ENCODE data around the gene TRRAP. TPM values are rescaled to one million over a fixed set of nuclear protein-coding genes. Genes with fewer than 3 reads are reported as not detected.

TRRAP gene
- polyA plus RNA-seq, 5 donors: 29.4 to 41.1 (median 31.4) TPM

DNA sequence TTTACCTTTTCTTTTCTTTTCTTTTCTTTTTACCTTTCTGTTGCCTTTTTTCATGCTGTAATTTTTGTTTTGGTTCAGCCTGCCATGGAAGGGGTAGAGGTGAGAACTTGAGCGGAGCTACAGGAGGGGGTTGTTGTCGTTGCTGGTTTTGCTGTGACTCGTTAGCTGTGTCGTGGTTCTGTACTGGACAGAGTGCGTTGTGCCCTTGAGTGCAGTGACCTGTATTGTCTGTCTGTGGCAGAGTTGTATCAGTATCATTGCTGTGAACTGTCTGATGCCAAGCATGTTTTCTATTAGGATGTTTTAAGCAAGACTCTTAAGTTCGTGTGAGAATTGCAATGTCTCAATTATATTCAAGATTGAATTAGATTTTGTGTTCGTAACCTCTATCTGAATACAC, 67.5 kb downstream of the TRRAP start:
- no peak for DNase-seq

DNA sequence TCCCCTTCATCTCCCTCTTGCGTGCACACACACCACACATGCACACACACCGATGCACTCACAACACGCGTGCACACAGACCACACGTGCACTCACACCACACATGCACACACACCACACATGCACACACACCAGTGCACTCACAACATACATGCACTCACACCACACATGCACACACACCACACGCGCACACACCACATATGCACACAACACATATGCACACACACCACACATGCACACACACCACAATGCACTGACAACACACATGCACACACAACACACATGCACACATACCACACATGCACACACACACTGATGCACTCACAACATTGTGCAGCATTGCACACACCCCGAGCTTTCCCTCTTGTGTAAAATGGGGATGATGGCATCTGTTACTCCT, 68.1 kb downstream of the TRRAP start:
- no peak for DNase-seq

GRCh38 chr7:98949336-98950044, 71.2 kb downstream of the TRRAP start:
- DNase-seq: no peak

DNA sequence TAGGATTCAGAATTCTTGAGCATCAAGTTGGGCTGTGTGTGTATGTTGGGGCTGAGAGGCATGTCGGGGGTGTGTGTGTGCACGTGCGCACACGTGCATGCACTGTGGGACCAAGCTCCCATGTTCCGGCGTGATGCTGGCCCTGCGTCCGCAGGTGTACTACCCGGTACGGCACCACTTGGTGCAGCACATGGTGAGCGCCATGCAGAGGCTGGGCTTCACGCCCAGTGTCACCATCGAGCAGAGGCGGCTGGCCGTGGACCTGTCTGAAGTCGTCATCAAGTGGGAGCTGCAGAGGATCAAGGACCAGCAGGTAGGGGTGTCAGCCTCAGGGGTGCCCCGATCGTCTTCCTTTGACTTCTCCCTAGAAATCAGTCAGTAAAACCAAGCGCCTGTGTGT, 77.7 kb downstream of the TRRAP start:
- no peak for DNase-seq

DNA sequence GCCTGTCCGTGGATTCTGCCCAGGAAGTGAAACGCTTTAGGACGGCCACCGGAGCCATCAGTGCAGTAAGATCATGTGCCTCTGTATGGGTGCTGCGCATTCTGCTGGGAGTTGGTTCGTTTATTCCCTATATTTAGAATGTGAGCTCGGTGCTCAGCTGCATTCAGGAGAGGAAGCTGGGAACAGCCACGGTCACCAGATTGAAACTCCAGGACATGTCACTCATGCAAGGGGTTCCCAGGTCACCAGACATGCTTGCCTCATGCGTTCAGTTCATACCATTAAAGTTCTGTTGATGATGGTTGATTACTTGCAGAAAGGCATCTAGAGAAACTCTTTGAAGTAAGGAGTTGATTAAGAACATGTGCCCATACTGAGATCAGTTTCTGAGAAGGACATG, 78.1 kb downstream of the TRRAP start:
- DNase-seq: no peak

GRCh38 chr7:98956937-98957336, 78.6 kb downstream of the TRRAP start:
- no peak for DNase-seq

DNA sequence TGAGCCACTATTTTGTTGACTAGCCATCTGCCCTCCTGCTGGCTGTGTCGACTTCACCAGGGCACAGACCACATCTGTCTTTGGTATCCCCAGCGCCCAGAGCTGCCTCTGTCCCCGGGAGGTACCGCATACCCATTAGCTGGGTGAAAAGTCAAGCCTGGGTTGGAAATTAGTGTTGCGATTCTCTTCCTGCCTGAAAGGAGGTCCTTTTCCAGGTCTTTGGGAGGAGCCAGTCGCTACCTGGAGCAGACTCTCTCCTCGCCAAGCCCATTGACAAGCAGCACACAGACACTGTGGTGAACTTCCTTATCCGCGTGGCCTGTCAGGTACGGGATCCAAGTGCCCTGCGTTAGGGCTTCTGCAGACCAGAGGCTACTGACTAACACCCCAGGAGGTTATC, 79.4 kb downstream of the TRRAP start:
- DNase-seq: no peak

DNA sequence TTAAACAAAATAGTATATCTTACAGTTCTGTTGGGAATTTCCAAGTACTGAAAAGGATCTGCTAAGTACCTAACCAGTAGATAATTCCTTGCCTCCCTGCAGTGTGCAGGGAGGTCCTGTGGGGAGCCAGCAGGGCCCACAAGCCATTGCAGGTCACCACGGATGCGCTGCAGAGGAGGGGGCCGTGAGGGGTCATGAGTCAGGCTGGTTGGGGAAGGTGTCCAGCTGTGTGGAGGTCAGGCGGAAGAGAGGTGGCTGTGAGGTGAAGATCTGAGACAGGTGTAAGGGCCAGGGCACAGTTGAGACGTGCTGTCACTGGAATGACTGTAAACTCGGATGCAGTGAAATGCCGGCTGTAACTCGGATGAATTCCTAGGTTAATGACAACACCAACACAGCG, 80.6 kb downstream of the TRRAP start:
- no peak for DNase-seq

GRCh38 chr7:98963305-98963704, 85.0 kb downstream of the TRRAP start:
- DNase-seq: no peak

GRCh38 chr7:98964596-98964995, 86.3 kb downstream of the TRRAP start:
- DNase-seq: no peak

- no peak for DNase-seq
Measured at GRCh38 chr7:98968621-98969020, 90.3 kb downstream of the TRRAP start.

GRCh38 chr7:98969386-98969785, 91.1 kb downstream of the TRRAP start:
- DNase-seq: no peak

DNA sequence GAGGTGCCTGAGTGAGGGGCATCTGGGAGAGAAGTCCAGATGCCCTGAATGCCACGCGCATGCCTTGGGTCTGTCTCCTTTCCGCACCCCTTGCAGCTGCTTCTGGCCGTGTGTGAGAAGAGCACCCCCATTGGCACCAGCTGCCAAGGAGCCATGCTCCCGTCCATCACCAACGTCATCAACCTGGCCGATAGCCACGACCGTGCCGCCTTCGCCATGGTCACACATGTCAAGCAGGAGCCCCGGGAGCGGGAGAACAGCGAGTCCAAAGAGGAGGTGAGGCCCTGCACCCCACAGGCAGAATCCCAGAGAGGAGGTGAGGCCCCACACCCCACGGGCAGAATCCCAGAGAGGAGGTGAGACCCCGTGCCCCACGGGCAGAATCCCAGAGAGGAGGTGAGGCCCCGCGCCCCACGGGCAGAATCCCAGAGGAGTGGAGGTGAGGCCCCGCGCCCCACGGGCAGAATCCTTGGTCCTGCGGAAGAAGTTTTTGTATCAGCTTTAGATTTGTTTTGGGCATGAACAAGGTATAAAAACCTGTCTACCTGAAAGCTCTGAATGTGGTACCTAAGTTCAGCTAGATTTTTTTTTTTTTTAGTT, 91.8 kb downstream of the TRRAP start:
- DNase-seq: no peak

DNA sequence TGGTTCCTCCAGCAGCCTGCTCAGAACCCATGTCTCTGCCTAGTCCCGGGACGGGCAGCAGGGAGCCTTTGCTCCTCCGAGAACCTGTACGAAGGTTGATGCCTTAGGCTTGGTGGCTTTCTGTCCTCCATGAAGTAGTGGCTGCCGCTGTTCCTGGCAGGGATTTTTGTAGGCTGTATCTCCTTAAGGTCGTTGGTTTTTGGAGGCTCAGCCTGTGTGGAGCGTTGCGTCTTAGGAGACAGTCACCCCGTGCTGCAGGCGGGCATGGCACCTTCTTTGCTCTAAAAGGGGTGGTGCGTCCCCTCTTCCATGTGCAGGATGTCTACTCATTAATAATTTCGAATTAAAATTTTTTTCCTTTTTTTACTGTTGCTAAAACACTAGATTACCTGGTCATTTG, 92.5 kb downstream of the TRRAP start:
- no peak for DNase-seq

DNA sequence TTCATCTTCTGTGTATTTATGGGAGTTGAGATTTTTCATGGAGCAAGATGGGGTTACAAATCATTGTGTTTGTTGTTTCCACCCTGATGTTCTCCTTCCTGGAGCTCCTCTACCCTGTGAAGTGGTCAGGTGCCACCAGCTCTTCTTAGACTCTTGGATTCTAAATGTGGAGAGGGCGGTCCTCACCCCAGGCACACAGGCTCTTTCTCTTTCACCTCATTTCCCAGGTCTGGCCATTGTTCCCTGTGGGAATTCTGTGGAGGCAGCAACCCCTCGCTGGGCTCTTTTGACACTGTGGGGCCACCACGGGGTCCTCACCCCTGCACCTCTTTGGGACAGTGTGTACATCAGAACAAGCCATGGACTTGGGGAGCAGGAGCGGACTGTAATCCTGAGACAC, 95.9 kb downstream of the TRRAP start:
- no peak for DNase-seq

GRCh38 chr7:98974906-98975816, 96.8 kb downstream of the TRRAP start:
- no peak for DNase-seq

- no peak for DNase-seq
Measured at GRCh38 chr7:98976396-98977185, 98.3 kb downstream of the TRRAP start.

DNA sequence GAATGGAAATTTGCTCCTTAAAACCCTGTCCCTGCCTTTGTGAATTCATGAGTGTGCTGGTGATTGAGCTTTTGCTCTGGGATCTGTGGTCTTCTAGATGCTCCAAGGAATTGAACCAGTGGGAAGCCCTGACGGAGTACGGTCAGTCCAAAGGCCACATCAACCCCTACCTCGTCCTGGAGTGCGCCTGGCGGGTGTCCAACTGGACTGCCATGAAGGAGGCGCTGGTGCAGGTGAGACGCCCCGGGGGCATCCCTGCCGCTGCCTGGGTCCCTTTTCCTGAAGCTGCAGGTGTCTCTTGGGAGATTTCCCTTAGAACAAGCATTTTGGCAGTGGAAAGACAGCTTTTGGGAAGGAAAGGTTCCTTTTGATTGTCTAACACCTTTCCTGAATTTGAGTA, 100.3 kb downstream of the TRRAP start:
- DNase-seq: no peak

GRCh38 chr7:98981701-98982100, 103.4 kb downstream of the TRRAP start:
- DNase-seq: no peak

DNA sequence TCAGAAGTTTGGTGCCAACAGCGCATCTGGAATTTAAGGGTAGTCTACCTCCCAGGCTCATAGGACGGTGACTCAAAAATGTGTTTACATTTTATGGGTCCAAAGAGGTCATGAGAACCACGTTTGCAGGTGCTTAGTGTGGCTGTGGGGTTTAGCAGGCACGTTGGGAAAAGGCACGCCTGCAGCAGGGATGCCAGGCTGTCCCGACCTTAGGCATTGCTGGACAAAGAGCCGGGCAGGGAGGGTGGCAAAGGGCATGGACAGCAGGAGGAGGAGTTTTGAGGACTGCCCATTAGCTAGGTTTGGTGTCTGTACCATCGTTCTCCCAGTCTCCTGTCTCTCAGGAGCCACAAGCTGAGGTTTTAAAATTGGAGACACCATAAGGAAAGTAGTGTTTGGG, 104.4 kb downstream of the TRRAP start:
- DNase-seq: no peak

DNA sequence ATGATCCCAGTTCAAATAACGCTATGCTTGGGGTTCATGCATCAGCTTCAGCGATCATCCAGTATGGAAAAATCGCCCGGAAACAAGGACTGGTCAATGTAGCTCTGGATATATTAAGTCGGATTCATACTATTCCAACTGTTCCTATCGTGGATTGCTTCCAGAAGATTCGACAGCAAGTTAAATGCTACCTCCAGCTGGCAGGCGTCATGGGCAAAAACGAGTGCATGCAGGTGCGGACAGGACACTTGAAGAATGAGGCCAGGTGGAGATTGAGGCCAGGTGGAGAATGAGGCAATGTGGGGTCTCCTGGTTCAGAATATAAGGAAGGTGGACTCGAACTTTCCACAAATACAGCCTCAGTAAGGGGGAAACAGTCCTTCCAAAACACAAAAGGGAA, 105.8 kb downstream of the TRRAP start:
- no peak for DNase-seq

GRCh38 chr7:98985406-98985805, 107.1 kb downstream of the TRRAP start:
- DNase-seq: no peak
